Skeletal muscle tissue (tissue), 4 donors: ENCODE data around the gene DNAH2. TPM values are rescaled to one million over a fixed set of nuclear protein-coding genes. Genes with fewer than 3 reads are reported as not detected.

ENCODE experiments used
- H3K27ac ChIP-seq: one replicate; pipeline ENCODE4 v1.7.0; 2013; ENCODE audit warnings: mild to moderate bottlenecking, low read depth, low read length, inconsistent platforms
- H3K27me3 ChIP-seq, 3 donors: one replicate each; pipeline ENCODE4 v1.7.0; 2013; ENCODE audit warnings: low read length in 3 of 3; ENCODE audit not compliant: control insufficient read depth in 3 of 3, insufficient read depth in 3 of 3
- H3K36me3 ChIP-seq, 3 donors: one replicate each; pipeline ENCODE4 v1.7.0; 2013; ENCODE audit warnings: low read length in 3 of 3; ENCODE audit not compliant: control insufficient read depth in 3 of 3, insufficient read depth in 3 of 3
- H3K4me1 ChIP-seq, 3 donors: one replicate each; pipeline ENCODE4 v1.7.0; 2013; ENCODE audit warnings: low read length in 3 of 3, mild to moderate bottlenecking in 3 of 3; ENCODE audit not compliant: control insufficient read depth in 3 of 3, insufficient read depth in 3 of 3
- H3K4me3 ChIP-seq, 3 donors: one replicate each; pipeline ENCODE4 v1.7.0; 2013; ENCODE audit warnings: low read length in 3 of 3
- H3K9ac ChIP-seq, 3 donors: one replicate each; pipeline ENCODE4 v1.7.0; 2013; ENCODE audit warnings: low read length in 3 of 3, mild to moderate bottlenecking in 3 of 3, moderate library complexity in 2 of 3, low read depth in 1 of 3
- H3K9me3 ChIP-seq, 3 donors: one replicate each; pipeline ENCODE4 v1.7.0; 2013; ENCODE audit warnings: low read length in 3 of 3; ENCODE audit not compliant: control insufficient read depth in 3 of 3
- total RNA-seq: library from RNA; depleted of rRNA; stranded (reverse); fragments of >200 nt; gene quantifications from one replicate; pipeline ENCODE4 v1.2.3, GENCODE V29; 2014
- donor health status: Osteomylitis.

Gene DNAH2
- total RNA-seq, 1 donor from 2014 or later = 0.52 TPM

- Histone ChIP-seq H3K4me1 (peaks cover 34 to 44% (median 41%) of the 10 kb centered on the region in 3 donors), H3K27ac (no peak overlapping the region), H3K9me3 (no peaks in the 10 kb centered on the region), H3K27me3 (no peaks in the 10 kb centered on the region), H3K36me3 (peaks cover 34 to 45% (median 36%) of the 10 kb centered on the region in 3 donors), H3K4me3 (peak overlapping the region in 1 of 3 donors; percentile 14), H3K9ac (no peak overlapping the region)
Observed at GRCh38 chr17:7852919-7853690, 135.6 kb downstream of the DNAH2 start.

- Histone ChIP-seq H3K9me3 (no peaks in the 10 kb centered on the region), H3K36me3 (peaks cover 34 to 42% (median 36%) of the 10 kb centered on the region in 3 donors), H3K27ac (no peak overlapping the region), H3K4me3 (no peak overlapping the region), H3K4me1 (peaks cover 40 to 50% (median 47%) of the 10 kb centered on the region in 3 donors), H3K27me3 (no peaks in the 10 kb centered on the region), H3K9ac (no peak overlapping the region)
Observed at GRCh38 chr17:7853691-7854038, 136.1 kb downstream of the DNAH2 start.

- Histone ChIP-seq H3K27me3 (no peaks in the 10 kb centered on the region), H3K4me3 (peak overlapping the region in 1 of 3 donors; percentile 23), H3K9me3 (no peaks in the 10 kb centered on the region), H3K9ac (no peak overlapping the region), H3K4me1 (peaks cover 45 to 55% (median 50%) of the 10 kb centered on the region in 3 donors), H3K27ac (no peak overlapping the region), H3K36me3 (peaks cover 32 to 42% (median 32%) of the 10 kb centered on the region in 3 donors)
Observed at GRCh38 chr17:7854078-7854777, 136.7 kb downstream of the DNAH2 start.

- H3K4me1 ChIP-seq = peaks cover 46 to 56% (median 50%) of the 10 kb centered on the region in 3 donors
- peak within 1 kb of the TSS; percentile 84 to 98 (median 85) for H3K4me3 ChIP-seq
- H3K9me3 ChIP-seq = no peaks in the 10 kb centered on the region
- H3K9ac ChIP-seq = peak within 1 kb of the TSS; percentile 51 to 95 (median 79)
- peak within 1 kb of the TSS; percentile 88 for H3K27ac ChIP-seq
- peaks cover 25 to 34% (median 30%) of the 10 kb centered on the region in 3 donors for H3K36me3 ChIP-seq
- H3K27me3 ChIP-seq = no peaks in the 10 kb centered on the region
Observed at GRCh38 chr17:7854851-7855659, 137.5 kb downstream of the DNAH2 start, which contains the start of gene TMEM88. Gene TMEM88, plus strand, starts transcription at chr17:7855066. Its CDS starts 9 bp downstream, at chr17:7855075.

- Histone ChIP-seq H3K4me3 (peak overlapping the region; percentile 84 to 98 (median 85)), H3K27me3 (no peaks in the 10 kb centered on the region), H3K9ac (peak overlapping the region; percentile 51 to 95 (median 79)), H3K9me3 (no peaks in the 10 kb centered on the region), H3K4me1 (peaks cover 46 to 56% (median 50%) of the 10 kb centered on the region in 3 donors), H3K27ac (peak overlapping the region; percentile 88), H3K36me3 (peaks cover 20 to 29% (median 28%) of the 10 kb centered on the region in 3 donors)
Observed at GRCh38 chr17:7855660-7856010, 138.1 kb downstream of the DNAH2 start.

GRCh38 chr17:7856011-7856810 is 138.7 kb downstream of the DNAH2 start:
- Histone ChIP-seq H3K4me3 (peak overlapping the region; percentile 84 to 98 (median 85)), H3K27me3 (no peaks in the 10 kb centered on the region), H3K4me1 (peaks cover 45 to 53% (median 49%) of the 10 kb centered on the region in 3 donors), H3K9me3 (no peaks in the 10 kb centered on the region), H3K9ac (peak overlapping the region; percentile 79 to 95 (median 79)), H3K27ac (peak overlapping the region; percentile 88), H3K36me3 (peaks cover 14 to 23% (median 23%) of the 10 kb centered on the region in 3 donors)

- H3K36me3 ChIP-seq = peaks cover 10 to 21% (median 18%) of the 10 kb centered on the region in 3 donors
- peak within 1 kb of the TSS; percentile 79 to 95 (median 90) for H3K9ac ChIP-seq
- peaks cover 37 to 45% (median 41%) of the 10 kb centered on the region in 3 donors for H3K4me1 ChIP-seq
Observed at GRCh38 chr17:7856811-7857712, 139.5 kb downstream of the DNAH2 start, which contains the start of gene NAA38. Gene NAA38, minus strand, starts transcription at chr17:7857559. Its CDS starts 96 bp downstream, at chr17:7857463.

GRCh38 chr17:7857713-7858521 is 140.4 kb downstream of the DNAH2 start, which contains the start of gene CYB5D1:
Gene CYB5D1, plus strand, starts transcription at chr17:7858003. Its CDS starts 132 bp downstream, at chr17:7858135.
- peaks cover 3 to 13% (median 9%) of the 10 kb centered on the region in 3 donors for H3K36me3 ChIP-seq
- peaks cover 33 to 36% (median 36%) of the 10 kb centered on the region in 3 donors for H3K4me1 ChIP-seq
- peak within 1 kb of the TSS; percentile 79 to 95 (median 90) for H3K9ac ChIP-seq
- H3K9me3 ChIP-seq = no peaks in the 10 kb centered on the region
- H3K4me3 ChIP-seq = peak within 1 kb of the TSS; percentile 84 to 98 (median 85)
- H3K27me3 ChIP-seq = no peaks in the 10 kb centered on the region
- peak within 1 kb of the TSS; percentile 88 for H3K27ac ChIP-seq

More at GRCh38 chr17:7856811-7857712, 139.5 kb downstream of the DNAH2 start, which contains the start of gene NAA38:
- peak within 1 kb of the TSS; percentile 84 to 98 (median 85) for H3K4me3 ChIP-seq
- no peaks in the 10 kb centered on the region for H3K27me3 ChIP-seq
- H3K9me3 ChIP-seq = no peaks in the 10 kb centered on the region
- peak within 1 kb of the TSS; percentile 88 for H3K27ac ChIP-seq
